DMS53 (cell line): ENCODE results near the gene NDE1.
"Not testable (repeated sequence)": the region's sequence is repeated elsewhere in the genome, so short reads cannot be mapped to it uniquely, and the experiment has no call there.

Experiments
- DNase-seq: peaks from one replicate; lab custom pipeline; 2025; lab: John Stamatoyannopoulos, UW

NDE1 gene

DNA sequence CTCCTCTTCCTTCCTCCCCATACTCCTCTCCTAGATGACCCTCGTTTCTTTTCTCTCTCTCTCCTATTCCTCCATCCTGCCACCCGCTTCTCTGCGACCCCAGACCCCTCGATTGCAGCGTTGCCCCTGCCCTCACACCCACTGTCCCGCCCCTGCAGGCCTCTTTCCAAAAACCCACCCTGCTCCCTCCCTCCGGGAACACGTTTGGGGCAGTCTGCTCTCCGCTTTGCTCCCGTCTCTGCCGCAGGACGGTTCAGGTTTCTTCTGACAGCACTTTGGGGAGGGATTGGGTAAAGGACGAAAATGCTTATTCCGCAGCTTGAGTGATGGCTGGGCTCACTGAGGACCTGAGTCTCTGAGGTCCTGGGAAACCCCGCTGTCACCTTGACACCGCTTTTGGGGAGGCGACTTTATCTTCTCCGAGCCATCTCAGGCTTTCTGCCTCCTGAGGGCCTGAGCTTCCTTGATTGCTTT is 690 bp downstream of the NDE1 start:
- peak; percentile 23 for DNase-seq

DNA sequence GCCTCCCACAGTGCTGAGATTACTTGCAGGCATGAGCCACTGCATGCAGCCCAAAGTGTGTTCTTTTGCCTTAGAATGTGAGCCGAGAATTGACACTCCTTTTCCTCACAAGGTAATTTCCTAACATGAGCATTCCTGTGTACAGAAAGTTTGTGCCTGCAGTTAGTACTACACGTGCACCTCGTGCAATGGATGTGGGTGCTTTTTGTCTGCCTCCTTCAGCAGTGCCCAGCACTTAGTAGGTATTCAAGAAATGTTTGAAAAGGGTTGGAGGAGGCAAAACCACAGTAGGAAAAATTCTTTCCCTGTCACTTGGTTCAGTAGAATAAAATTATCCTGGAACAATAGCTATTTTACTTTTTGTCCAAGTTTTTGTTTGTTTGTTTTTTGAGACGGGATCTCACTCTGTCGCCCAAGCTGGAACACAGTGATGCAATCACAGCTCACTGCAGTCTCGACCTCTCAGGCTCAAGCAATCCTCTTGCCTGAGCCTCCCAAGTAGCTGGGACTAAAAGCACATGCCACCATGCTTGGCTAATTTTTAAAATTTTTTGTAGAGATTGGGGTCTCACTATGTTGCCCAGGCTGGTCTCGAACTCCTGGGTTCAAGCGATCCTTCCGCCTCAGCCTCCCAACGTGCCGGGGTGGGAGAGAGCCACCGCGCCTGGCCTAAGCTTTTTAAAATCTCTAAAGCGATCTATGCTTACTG is 2.4 kb downstream of the NDE1 start:
- DNase-seq = no peak

GRCh38 chr16:15653227-15653626 is 3.2 kb downstream of the NDE1 start:
- DNase-seq = no peak

GRCh38 chr16:15654591-15654990 is 4.5 kb downstream of the NDE1 start:
- no peak for DNase-seq

DNA sequence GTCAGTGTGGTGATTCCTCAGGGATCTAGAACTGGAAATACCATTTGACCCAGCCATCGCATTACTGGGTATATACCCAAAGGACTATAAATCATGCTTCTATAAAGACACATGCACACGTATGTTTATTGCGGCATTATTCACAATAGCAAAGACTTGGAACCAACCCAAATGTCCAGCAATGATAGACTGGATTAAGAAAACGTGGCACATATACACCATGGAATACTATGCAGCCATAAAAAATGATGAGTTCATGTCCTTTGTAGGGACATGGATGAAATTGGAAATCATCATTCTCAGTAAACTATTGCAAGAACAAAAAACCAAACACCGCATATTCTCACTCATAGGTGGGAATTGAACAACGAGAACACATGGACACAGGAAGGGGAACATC is 5.5 kb downstream of the NDE1 start:
- not testable (repeated sequence) for DNase-seq

- no peak for DNase-seq
Measured at GRCh38 chr16:15658149-15658548, 8.1 kb downstream of the NDE1 start.

GRCh38 chr16:15658556-15658955 is 8.5 kb downstream of the NDE1 start:
- DNase-seq = no peak

DNA sequence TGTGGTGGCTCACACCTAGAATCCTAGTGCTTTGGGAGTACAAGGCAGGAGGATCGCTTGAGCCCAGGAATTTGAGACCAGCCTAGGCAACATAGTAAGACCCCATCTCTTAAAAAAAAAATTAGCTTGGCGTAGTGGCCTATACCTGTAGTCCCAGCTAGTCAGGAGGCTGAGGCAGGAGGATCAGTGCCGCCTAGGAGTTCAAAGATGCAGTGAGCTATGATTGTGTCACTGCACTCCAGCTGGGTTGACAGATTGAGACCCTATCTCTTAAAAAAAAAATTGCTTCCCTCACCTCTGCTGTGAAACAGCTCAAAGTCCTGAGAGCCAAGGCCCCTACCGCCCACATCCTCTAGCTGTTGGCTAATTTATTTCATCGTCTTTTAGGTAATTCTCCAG is 10.2 kb downstream of the NDE1 start:
- DNase-seq = no peak

GRCh38 chr16:15665107-15665506 is 15.1 kb downstream of the NDE1 start:
- no peak for DNase-seq

GRCh38 chr16:15667091-15667742 is 17.2 kb downstream of the NDE1 start:
- DNase-seq = no peak

GRCh38 chr16:15671530-15672117 is 21.6 kb downstream of the NDE1 start:
- no peak for DNase-seq

- not testable (repeated sequence) for DNase-seq
Measured at GRCh38 chr16:15672127-15672513, 22.1 kb downstream of the NDE1 start.

DNA sequence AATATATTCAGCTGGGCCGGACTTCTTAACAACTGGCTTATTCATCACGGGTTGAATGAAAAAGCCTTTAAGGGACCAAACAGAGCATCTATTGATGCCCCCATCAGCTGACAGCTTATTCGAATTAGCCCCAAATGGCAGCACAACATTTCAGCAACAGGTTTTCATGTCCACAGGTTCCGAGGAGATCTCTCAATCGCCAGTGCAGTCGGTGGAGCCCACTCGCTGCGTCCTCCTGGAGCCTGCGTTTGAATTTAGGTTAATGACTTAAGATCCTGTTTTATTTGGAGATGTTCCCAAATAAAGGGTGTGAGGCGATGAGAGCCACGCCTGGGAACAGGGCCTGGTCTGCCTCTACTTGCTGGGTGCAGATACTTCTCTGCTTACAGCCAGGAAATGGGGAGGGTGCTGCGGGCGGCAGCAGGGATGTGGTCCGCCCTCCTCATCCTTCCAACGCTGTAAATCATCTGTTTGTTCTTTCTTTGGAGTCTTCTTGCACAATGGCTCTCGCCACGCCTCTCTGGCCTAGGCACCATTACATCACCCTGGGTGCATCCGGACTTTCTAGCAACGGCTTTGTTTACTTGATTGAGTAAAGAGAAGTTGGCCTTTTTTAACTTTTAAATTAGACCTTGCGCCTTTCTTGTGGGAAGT is 22.6 kb downstream of the NDE1 start:
- DNase-seq = peak; percentile 3

GRCh38 chr16:15674571-15674970 is 24.5 kb downstream of the NDE1 start:
- no peak for DNase-seq

GRCh38 chr16:15676506-15676905 is 26.5 kb downstream of the NDE1 start:
- no peak for DNase-seq

DNA sequence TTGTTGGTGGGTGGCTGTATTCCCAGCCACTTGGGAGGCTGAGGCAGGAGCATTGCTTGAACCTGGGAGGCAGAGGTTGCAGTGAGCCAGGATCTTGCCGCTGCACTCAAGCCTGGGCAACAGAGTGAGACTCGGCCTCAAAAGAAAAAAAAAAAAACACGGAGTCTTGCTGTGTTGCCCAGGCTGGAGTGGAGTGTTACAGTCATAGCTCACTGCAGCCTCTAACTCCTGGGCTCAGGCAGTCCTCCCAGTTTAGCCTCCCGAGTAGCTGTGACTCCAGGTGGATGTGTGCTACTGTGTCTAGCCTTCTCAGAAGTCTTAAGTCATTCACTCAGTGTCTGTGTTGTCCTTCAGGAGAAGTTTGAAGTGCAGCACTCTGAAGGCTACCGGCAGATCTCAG is 27.4 kb downstream of the NDE1 start:
- DNase-seq = no peak

DNA sequence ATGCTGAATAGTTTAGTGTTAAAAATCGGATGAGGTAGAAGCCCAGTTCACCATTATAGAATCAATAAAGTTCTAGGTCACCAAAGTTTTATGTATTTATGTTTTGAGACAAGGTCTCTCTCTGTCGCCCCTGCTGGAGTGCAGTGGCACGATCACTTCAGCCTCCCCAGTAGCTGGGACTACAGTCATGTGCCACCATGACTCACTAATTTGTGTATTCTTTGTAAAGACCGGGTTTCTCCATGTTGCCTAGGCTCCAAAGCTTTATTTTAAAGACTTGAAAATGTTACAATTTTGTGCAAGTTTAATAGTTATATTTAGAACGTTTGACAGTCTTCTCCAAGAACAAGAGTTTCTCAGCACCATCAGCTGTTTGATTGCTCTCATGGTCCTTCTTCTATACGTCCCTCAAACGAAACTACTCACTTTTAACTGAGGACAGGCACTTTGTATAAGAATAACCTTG is 32.1 kb downstream of the NDE1 start:
- peak; percentile 76 for DNase-seq

DNA sequence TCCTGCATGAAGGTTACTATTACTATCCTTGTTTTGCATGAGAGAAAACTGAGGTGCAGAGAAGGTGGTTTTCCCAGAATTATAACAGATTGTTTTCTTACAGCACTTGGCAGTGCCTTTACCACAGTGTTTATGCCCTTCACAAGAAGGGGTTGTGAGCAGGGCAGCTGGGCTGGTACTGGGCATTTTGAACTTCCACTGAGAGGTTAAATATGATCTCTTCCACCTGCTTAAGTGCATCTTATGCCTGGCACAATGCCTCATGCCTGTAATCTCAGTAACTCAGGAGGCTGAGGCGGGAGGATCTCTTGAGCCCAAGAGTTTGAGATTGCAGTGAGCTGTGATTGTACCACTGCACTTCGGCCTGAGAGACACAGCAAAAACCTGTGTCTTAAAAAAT is 36.2 kb downstream of the NDE1 start:
- no peak for DNase-seq

DNA sequence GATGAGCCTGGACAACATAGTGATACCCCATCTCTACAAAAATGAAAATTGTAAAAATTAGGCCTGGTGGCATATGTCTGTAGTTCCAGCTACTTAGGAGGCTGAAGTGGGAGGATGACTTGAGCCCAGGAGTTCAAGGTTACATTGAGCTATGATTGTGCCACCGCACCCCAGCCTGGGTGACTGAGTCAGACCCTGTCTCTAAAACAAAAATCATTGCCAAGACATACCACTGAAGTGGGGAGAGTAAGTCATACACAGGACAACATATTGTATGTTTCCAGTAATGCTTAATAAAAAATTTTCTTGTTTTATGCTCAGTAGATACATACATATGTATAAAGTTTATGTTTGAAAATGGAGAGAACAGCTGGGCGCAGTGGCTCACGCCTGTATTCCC is 39.2 kb downstream of the NDE1 start:
- DNase-seq = no peak

DNA sequence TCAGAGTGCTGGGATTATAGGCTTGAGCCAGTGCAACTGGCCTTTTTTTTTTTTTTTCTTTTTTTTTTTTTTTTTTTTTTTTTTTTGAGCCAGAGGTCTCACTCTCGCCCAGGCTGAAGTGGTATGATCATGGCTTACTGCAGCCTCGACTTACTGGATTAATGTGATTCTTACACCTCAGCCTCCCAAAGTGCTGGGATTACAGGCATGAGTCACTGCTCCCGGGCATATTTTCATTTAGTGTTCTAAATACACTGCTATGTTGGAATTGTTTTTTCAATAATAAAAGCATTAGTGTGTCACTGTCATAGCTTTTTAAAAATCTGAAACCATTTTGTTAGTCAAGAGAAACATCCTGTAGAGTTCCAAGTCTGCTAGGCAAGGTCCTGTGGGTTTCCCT is 40.3 kb downstream of the NDE1 start:
- no peak for DNase-seq

DNA sequence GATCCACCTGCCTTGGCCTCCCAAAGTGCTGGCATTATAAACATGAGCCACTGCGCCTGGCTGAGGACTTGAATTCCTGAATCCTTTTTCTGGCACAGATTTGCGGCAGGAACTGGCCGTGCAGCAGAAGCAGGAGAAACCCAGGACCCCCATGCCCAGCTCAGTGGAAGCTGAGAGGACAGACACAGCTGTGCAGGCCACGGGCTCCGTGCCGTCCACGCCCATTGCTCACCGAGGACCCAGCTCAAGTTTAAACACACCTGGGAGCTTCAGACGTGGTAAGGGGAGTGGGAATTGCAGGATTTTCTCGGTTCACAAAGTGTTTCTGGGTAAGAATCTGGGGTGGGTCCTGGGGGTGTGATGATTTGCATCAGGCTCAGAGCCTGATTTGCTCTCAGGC is 41.0 kb downstream of the NDE1 start:
- no peak for DNase-seq

GRCh38 chr16:15692508-15692907 is 42.5 kb downstream of the NDE1 start:
- DNase-seq = not testable (repeated sequence)

GRCh38 chr16:15694499-15694898 is 44.5 kb downstream of the NDE1 start:
- DNase-seq = no peak
